ENCODE measurements around the gene SKIC2.

- no peak for TF ChIP-seq CTCF (IDR thresholded peaks at IDR 0.05)
- TF ChIP-seq POLR2AphosphoS5 (IDR thresholded peaks at IDR 0.05): no peak
- TF ChIP-seq EP300 (IDR thresholded peaks at IDR 0.05; ENCODE audit: low read depth): no peak
Observed at GRCh38 chr6:31947070-31947675, 11.8 kb upstream of the SKIC2 start.

Measured in transverse colon (tissue), 4 donors.